Measurements from ENCODE around the gene TENM3.

- TF ChIP-seq ZNF544 (tag by site-specific recombination; IDR thresholded peaks at IDR 0.05) (no peak), CTCF (tag by site-specific recombination; IDR thresholded peaks at IDR 0.05) (no peak), ZBTB48 (tag by site-specific recombination; IDR thresholded peaks at IDR 0.05) (no peak), ZNF202 (tag by site-specific recombination; IDR thresholded peaks at IDR 0.05; ENCODE audit: borderline replicate concordance) (no peak), ZNF133 (tag by site-specific recombination; IDR thresholded peaks at IDR 0.05) (no peak), ZBTB11 (tag by site-specific recombination; conservative IDR thresholded peaks at IDR 0.05; ENCODE audit: low read depth) (no peak), ZBTB7A (tag by site-specific recombination; IDR thresholded peaks at IDR 0.05; ENCODE audit: low read depth) (no peak), FEZF1 (tag by site-specific recombination; IDR thresholded peaks at IDR 0.05) (no peak), ZNF791 (tag by site-specific recombination; IDR thresholded peaks at IDR 0.05) (no peak), GLIS1 (tag by site-specific recombination; IDR thresholded peaks at IDR 0.05) (no peak), ELK4 (IDR thresholded peaks at IDR 0.05; ENCODE audit: borderline replicate concordance, low read depth, low read length) (no peak), SCRT1 (tag by site-specific recombination; IDR thresholded peaks at IDR 0.05; ENCODE audit: borderline replicate concordance) (no peak), ZNF596 (tag by site-specific recombination; IDR thresholded peaks at IDR 0.05) (no peak), ZNF792 (tag by site-specific recombination; IDR thresholded peaks at IDR 0.05) (no peak)
Observed at GRCh38 chr4:182729516-182729915, 486.3 kb downstream of the TENM3 start.
